ENCODE measurements around the gene SLC9A5.

GRCh38 chr16:67280090-67281015 is 31.6 kb downstream of the SLC9A5 start:
- no peak for TF ChIP-seq CTCF (IDR thresholded peaks at IDR 0.05; ENCODE audit: low read depth, low read length, missing input control)
- no peak for TF ChIP-seq RXRA (IDR thresholded peaks at IDR 0.05)
